ENCODE measurements around the gene HSPA1L. TPM values are rescaled to one million over a fixed set of nuclear protein-coding genes. Genes with fewer than 3 reads are reported as not detected.
"Not testable (repeated sequence)": the region's sequence is repeated elsewhere in the genome, so short reads cannot be mapped to it uniquely, and the experiment has no call there.

HSPA1L gene
- total RNA-seq, 1 donor from 2014 or later = 2.5 TPM

DNA sequence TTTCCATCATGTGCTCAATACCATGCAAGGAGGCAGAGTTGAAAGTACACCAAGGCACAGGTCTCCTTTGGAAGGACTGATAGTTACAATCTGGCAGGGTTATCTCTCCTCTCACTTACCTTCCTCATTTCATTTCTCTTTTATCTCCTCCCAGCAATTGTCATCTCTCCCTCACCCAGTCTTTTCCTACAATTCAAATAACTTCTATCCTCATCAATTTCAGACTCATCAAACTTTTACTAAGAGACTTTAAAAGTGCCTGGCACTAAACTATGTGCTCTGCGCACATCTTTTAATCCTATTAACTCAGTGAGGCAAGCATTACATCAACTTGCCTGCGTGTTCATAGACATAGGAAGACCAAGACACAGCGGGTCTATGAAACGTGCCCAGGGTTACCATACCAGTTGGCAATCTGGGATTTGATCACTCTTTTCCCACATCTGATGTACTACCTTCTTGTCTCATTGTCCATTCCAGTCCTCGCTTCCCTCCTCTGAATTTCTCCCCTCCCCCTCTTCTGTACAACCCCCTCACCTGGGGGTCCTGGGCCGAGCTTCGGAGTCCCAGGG, 20.7 kb downstream of the HSPA1L start:
- no peaks in the 10 kb centered on the region for H3K9me3 Mint-ChIP-seq (ENCODE audit: low read depth)
- H3K36me3 Mint-ChIP-seq (ENCODE audit: insufficient read depth) = peaks cover 5% of the 10 kb centered on the region
- H3K4me1 Mint-ChIP-seq (ENCODE audit: low read depth) = peaks cover 10% of the 10 kb centered on the region
- H3K27me3 Mint-ChIP-seq = no peaks in the 10 kb centered on the region
- TF ChIP-seq, protein P1, sequence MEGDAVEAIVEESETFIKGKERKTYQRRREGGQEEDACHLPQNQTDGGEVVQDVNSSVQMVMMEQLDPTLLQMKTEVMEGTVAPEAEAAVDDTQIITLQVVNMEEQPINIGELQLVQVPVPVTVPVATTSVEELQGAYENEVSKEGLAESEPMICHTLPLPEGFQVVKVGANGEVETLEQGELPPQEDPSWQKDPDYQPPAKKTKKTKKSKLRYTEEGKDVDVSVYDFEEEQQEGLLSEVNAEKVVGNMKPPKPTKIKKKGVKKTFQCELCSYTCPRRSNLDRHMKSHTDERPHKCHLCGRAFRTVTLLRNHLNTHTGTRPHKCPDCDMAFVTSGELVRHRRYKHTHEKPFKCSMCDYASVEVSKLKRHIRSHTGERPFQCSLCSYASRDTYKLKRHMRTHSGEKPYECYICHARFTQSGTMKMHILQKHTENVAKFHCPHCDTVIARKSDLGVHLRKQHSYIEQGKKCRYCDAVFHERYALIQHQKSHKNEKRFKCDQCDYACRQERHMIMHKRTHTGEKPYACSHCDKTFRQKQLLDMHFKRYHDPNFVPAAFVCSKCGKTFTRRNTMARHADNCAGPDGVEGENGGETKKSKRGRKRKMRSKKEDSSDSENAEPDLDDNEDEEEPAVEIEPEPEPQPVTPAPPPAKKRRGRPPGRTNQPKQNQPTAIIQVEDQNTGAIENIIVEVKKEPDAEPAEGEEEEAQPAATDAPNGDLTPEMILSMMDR (IDR thresholded peaks at IDR 0.05; ENCODE audit: unreplicated experiment) = no peak
- peak overlapping the region; percentile 13 for H3K27ac Mint-ChIP-seq
- DNase-seq (ENCODE audit: low spot score, unreplicated experiment) = no peak
- H3K4me3 Mint-ChIP-seq (ENCODE audit: low read depth) = peak overlapping the region; percentile 96

DNA sequence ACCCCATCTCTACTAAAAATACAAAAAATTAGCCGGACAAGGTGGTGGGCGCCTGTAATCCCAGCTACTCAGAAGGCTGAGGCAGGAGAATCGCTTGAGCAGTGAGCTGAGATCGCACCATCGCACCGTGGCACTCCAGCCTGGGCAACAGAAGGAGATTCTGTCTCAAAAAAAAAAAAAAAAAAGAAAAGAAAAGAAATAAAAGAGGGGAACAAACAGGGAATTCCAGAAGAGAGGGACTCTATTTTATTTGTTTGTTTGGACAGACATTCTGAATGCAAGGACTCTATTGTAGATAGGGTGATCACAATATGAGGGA, 21.2 kb downstream of the HSPA1L start:
- not testable (repeated sequence) for H3K27me3 Mint-ChIP-seq; H3K4me1 Mint-ChIP-seq (ENCODE audit: low read depth)

DNA sequence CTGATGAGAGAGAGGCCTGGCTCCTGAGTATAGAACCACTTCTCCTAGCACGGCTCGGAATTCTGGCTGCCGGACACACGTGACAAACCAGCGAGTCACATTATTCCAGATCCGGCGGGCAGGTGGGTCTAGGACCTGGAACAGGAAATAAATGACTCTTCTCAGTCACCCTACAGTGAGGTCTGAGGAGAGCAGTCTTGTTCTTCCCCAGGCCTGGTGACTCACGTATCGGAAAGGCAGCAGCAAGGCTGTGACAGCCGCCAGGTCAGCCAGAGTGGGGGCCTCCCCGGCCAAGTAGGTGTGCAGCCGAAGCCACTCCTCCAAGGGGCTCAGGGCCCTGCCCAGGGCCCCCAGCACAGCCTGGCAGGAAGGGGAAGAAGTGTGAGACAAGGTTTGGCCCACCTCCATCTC, 22.3 kb downstream of the HSPA1L start:
- Mint-ChIP-seq H3K4me3 (ENCODE audit: low read depth) (no peak overlapping the region), H3K9me3 (ENCODE audit: low read depth) (no peaks in the 10 kb centered on the region), H3K4me1 (ENCODE audit: low read depth) (peaks cover 10% of the 10 kb centered on the region), H3K36me3 (ENCODE audit: insufficient read depth) (peaks cover 5% of the 10 kb centered on the region), H3K27ac (no peak overlapping the region), H3K27me3 (no peaks in the 10 kb centered on the region)
- TF ChIP-seq, protein P1 (IDR thresholded peaks at IDR 0.05; ENCODE audit: unreplicated experiment) = no peak
- no peak for DNase-seq (ENCODE audit: low spot score, unreplicated experiment)

More for the DNA sequence above, 21.2 kb downstream of the HSPA1L start:
- not testable (repeated sequence) for H3K36me3 Mint-ChIP-seq (ENCODE audit: insufficient read depth); DNase-seq (ENCODE audit: low spot score, unreplicated experiment); H3K9me3 Mint-ChIP-seq (ENCODE audit: low read depth)
- peak overlapping the region; percentile 24 for H3K27ac Mint-ChIP-seq
- H3K4me3 Mint-ChIP-seq (ENCODE audit: low read depth) = peak overlapping the region; percentile 96

DNA sequence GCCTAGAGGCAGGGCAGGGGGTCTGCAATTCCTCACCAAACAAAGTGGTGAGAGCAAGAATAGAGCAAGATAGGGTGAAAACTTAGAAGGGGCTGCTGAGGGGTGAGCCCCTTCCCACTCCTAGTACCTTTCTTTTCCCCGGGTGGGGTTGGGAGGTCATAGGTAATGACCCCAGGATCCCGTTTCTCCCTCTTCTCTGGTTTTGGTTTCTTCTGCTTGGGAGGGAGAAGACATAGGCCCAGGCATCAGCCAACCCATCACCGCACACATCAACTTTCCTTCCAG, 23.1 kb downstream of the HSPA1L start:
- Mint-ChIP-seq H3K36me3 (ENCODE audit: insufficient read depth) (peaks cover 5% of the 10 kb centered on the region), H3K4me1 (ENCODE audit: low read depth) (peaks cover 10% of the 10 kb centered on the region), H3K27me3 (no peaks in the 10 kb centered on the region), H3K27ac (no peak overlapping the region), H3K4me3 (ENCODE audit: low read depth) (no peak overlapping the region), H3K9me3 (ENCODE audit: low read depth) (no peaks in the 10 kb centered on the region)
- TF ChIP-seq, protein P1 (IDR thresholded peaks at IDR 0.05; ENCODE audit: unreplicated experiment) = no peak
- DNase-seq (ENCODE audit: low spot score, unreplicated experiment) = no peak

DNA sequence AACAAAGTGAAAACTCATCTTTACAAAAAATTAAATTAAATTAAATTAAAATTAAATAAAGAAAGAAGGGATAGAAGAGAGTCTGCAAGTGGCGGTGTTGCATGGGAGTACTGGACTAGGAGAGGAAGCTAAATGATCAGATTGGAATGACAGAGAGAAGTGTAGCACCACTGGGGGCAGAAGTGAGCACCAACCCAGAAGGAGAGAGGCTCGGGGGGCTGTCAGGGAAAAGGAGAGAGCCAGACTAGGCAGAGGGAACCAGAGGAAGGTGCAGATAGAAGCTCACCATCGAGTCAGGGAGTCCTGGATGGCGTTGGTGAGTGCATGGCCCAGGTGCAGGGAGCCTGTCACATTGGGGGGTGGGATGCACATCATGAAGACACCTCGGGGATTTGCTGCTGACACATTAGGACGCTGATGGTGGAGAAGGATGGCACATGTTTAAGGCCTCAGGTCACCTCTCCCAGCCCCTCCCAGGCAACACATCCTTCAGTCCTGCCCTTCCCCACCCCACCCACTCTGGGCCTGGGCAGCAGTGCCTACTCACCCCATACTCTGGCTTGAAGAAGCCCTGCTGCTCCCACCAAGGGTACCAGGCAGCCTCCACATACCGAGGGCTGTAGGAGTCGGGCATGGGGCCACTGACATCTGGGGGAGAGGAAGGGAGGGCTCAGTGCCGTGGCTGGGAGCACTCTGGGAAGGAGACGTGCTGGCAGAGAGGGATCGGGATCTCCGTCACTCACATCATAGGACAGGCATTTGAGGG, 23.6 kb downstream of the HSPA1L start:
- Mint-ChIP-seq H3K27ac (no peak overlapping the region), H3K9me3 (ENCODE audit: low read depth) (no peaks in the 10 kb centered on the region), H3K4me1 (ENCODE audit: low read depth) (peaks cover 10% of the 10 kb centered on the region), H3K27me3 (no peaks in the 10 kb centered on the region), H3K4me3 (ENCODE audit: low read depth) (peak overlapping the region; percentile 44), H3K36me3 (ENCODE audit: insufficient read depth) (peaks cover 5% of the 10 kb centered on the region)
- DNase-seq (ENCODE audit: low spot score, unreplicated experiment) = peak; percentile 61
- TF ChIP-seq, protein P1 (IDR thresholded peaks at IDR 0.05; ENCODE audit: unreplicated experiment) = peak; percentile 67

DNA sequence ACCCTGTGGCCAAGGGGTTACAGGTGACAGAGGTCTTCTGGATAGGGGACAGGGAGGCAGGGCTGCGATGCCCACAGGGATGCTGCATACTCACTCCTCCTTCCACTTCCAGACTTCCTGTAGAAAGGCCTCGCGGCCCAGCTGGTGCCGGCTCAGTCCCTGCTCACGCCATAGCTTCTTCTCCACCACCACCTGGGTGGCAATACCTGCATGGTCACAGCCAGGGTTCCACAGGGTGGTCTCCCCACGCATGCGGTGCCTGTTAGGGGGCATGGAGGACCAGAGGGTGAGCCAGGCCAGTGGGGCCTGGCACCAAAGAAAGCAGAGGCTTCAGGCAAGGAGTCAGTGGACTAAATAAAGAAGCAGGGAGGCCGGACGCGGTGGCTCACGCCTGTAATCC, 29.6 kb downstream of the HSPA1L start:
- no peak overlapping the region for H3K27ac Mint-ChIP-seq
- H3K4me1 Mint-ChIP-seq (ENCODE audit: low read depth) = no peaks in the 10 kb centered on the region
- DNase-seq (ENCODE audit: low spot score, unreplicated experiment) = no peak
- H3K36me3 Mint-ChIP-seq (ENCODE audit: insufficient read depth) = peaks cover 14% of the 10 kb centered on the region
- no peaks in the 10 kb centered on the region for H3K27me3 Mint-ChIP-seq
- no peak overlapping the region for H3K4me3 Mint-ChIP-seq (ENCODE audit: low read depth)
- no peaks in the 10 kb centered on the region for H3K9me3 Mint-ChIP-seq (ENCODE audit: low read depth)
- TF ChIP-seq, protein P1 (IDR thresholded peaks at IDR 0.05; ENCODE audit: unreplicated experiment) = no peak
